NCI-H2196 treated with DMSO at 0.1 percent for 48 hours (cell line): ENCODE data around the gene COLEC12.

ENCODE experiments used
- DNase-seq: peaks from one replicate; lab custom pipeline; 2025; ENCODE audit not compliant: unreplicated experiment; lab: John Stamatoyannopoulos, UW

COLEC12 gene

DNA sequence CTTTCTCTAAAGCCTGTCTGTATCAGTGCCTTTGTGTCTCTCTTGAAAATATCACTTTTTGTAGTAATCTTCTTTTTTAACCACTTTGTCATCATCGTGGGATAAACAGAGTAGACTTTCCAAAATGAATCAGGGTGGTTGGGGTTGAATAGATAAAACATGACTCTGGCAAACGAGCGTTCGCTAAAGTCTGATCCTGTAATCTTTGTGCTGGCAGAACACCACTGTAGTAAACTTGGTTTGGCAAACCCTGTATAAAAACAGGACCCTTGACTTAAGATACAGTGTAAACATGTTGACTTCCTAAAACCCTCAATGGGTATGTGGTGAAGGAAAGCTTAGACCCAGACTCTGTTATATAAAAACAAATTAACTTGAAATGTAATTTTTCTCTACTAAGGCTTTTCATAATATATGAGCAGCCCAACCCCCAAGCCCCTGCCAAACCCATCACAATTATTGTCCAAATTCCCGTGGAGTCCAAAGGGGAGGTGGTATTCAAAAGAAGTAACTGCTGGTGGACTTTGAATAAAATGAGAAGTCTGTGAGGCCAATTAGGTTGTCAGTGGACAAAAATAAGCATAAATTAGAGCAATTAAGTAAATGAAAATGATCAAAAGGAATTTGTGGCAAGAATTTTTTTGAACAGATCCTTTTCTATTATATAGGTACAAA is 52.2 kb downstream of the COLEC12 start:
- DNase-seq, result no peak

DNA sequence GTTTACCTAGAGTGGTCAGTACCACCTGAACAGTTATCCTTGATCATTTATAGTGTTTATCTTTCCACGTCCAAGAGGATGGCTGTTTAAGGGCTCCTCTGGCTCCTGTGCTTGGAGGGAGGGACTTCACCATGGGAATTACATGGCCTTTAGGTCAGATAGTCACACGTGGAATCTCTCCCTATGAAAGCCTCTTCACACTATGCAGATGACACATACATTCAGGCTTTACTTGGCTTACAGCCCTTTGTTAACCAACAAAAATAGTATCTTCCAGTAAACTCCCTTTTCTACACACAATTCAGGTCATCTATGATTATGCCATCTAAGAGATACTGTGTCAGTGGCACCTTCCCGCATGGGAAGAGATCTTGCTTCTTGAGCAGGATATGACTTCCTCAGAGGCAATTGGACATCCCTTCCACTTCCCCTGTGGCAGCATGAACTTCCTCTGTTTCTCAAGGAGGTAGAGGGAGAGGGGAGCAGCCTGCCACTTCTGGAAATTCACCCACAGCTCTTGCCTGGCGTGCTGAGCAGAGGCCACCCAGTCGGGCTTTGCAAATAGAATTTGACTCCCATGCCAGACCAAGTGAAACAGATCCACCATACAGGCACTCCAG is 53.5 kb downstream of the COLEC12 start:
- DNase-seq, result no peak

GRCh38 chr18:445055-445454 is 55.4 kb downstream of the COLEC12 start:
- no peak for DNase-seq

- DNase-seq, result no peak
These were observed 61.9 kb downstream of the COLEC12 start for GRCh38 chr18:438571-438970.

GRCh38 chr18:435940-436339 is 64.6 kb downstream of the COLEC12 start:
- no peak for DNase-seq

- DNase-seq, result no peak
These were observed 66.1 kb downstream of the COLEC12 start for GRCh38 chr18:434410-434809.

GRCh38 chr18:433960-434359 is 66.5 kb downstream of the COLEC12 start:
- DNase-seq, result no peak

- no peak for DNase-seq
These were observed 67.2 kb downstream of the COLEC12 start for GRCh38 chr18:433298-433697.

GRCh38 chr18:432791-433190 is 67.7 kb downstream of the COLEC12 start:
- no peak for DNase-seq

- DNase-seq, result no peak
These were observed 71.5 kb downstream of the COLEC12 start for GRCh38 chr18:429030-429429.

- no peak for DNase-seq
These were observed 73.5 kb downstream of the COLEC12 start for GRCh38 chr18:427005-427404.

GRCh38 chr18:425106-425745 is 75.3 kb downstream of the COLEC12 start:
- no peak for DNase-seq

DNA sequence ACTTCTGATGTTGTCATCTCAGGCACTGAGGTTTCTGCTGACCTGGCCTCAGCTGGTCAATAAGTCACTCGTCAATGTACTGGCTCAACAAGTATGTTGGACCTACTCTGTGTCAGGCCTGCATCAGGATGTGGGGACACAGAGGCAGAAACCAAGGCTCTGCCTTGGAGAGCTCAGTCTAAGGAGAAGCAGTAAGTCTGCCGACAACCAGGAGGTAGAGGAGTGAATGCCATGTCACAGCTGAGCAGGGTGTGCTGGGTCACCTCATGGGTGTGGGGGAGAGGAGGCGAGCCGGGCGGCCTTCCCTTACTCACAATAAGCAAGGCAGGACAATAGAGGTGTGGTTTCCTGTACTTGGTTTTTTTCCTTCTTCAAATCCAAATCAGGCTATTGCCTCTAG is 75.8 kb downstream of the COLEC12 start:
- no peak for DNase-seq

DNA sequence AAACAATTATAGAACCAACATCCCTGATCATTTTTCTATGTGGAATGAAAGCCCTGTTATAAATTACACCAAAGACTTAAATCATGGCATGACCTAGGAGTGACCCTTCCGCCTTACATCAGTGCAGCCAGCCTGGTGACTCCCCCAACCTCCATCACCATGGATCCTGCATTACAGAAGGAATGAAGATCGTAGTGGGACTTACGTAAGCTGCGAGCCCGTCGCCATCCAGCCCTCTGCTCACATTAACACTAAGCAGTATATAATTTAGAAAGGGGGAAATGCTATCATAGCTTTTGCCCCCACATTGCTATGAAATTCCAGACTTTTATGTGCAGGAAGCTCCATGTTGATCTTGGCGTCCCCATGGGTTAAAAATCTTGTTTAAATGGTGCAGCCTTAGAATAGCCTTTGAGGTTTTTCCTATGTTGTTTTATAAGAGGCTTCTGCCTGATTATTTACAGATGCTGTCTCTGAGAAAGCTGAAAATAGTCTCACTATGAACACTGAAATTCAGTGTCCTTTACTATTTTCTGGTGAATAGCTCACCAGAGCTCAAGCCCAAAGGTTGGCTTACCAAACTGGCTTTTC is 76.3 kb downstream of the COLEC12 start:
- DNase-seq, result no peak

DNA sequence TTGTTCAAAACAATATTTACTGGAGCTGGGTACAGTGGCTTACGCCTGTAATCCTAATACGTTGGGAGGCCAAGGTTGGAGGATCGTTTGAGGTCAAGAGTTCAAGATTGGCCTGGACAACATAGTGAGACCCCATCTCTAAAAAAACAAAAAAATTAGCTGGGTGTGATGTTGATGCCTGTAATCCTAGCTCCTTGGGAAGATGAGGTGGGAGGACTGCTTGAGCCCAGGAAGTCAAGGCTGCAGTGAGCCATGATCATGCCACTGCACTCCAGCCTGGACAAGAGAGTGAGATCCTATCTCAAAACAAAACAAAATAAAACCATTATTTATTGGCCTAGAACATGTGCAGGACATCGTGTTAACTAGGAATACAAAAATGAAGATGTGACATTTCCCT is 77.5 kb downstream of the COLEC12 start:
- DNase-seq, result no peak

DNA sequence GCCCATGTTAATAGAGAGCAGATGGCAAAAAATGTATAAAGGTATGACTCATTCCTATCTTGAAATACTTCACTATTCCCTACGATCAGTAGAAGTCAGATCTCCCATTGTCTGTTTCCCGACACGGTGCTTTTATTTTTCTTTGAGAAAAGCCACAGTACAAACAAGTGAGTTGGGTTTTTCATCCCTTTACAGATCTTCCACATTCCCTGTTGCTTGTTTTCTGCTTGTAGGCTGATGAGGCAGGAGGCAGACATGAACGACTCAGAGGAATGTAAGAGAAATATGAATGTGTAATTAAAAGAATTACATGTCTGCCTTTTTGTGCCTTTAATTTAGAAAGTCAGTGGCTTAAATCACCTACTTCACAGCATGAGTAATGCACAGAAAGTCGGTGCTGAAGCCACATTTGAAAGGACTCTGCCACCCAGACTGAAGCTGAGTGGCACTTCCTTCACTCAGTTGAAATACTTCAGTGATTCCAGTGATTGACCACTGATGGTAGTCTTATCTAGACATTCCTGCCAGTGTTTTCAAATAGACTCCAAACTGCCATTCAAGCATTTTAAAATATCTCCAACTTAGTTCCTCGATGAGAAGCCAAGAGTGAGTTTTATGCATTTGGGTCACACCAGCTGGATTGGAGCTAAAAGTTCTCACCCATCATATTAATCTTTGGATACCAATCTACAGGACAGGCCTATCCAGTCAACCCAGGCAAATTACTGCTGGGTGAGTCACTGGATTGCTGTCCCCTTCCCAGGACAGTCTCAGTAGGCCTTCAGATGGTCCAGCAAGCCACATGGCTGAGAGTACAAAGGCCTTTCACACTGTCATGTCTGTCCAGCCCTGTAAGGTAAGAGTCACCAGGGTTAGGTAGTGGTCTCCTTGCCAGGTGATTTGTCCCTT is 79.0 kb downstream of the COLEC12 start:
- DNase-seq, result no peak

DNA sequence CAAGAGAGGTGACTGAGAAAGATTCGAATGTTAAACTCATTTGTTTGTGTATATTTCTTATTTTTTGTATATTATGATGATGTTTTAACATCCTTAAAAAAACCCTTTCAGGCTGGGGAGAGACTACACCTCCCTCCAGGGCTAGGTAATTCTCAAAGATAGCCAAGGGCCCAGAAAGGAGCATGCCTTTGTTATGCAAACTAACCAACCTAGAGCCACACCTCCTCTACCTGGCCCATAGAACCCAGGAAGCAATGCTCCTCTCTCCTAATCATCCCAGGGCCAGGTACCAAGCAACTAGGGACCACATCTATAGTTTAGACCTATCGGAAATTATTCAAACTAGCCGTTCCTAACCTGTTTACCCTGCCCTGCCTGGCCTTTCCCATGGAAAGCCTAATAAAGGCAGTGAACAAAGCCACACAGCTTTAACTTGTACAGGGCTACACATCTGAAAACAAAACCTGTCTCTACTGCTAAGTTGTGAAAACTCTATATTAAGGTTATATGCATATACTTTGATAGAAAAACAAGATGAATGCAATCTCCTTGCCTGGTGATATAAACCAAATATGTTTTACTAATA is 79.7 kb downstream of the COLEC12 start:
- no peak for DNase-seq

- DNase-seq, result no peak
These were observed 80.8 kb downstream of the COLEC12 start for GRCh38 chr18:419541-420175.

DNA sequence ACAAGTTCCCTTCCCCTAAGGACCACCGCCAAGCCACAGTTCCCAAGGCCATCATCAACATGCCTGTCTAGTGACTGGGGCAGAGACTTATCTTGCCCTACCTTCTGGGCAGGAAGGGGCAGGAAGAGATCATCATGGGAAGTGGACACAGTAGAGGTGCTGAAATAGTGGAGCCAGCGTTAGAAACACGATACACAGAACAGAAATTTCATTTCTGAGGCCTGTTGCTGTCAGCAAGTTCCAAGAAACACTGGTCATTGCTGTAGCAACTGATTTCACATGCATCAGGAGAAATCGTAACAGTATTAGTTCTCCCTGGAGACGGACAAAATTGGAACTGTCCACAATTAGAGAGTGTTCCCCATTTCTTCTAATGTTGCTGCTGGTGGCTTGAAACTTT is 83.0 kb downstream of the COLEC12 start:
- DNase-seq, result no peak

DNA sequence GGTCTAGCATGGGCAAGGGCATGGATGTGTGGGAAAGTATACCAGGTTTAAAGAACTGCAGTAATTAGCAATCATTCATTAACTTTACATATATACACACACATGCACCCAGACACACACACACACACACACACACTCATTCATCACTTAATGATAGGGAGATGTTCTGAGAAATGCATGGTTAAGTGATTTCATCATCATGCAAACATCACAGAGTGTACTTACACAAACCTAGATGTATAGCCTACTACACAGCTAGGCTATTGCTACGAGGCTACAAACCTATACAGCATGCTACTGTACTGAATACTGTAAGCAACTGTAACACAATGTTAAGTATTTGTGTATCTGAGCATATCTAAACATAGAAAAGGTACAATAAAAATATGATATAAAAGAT is 83.6 kb downstream of the COLEC12 start:
- DNase-seq, result no peak
